Measurements from ENCODE around the gene DOCK1.
A peak's percentile ranks its signal among the peaks of the same experiment; 100 is the strongest.

DOCK1 gene

DNA sequence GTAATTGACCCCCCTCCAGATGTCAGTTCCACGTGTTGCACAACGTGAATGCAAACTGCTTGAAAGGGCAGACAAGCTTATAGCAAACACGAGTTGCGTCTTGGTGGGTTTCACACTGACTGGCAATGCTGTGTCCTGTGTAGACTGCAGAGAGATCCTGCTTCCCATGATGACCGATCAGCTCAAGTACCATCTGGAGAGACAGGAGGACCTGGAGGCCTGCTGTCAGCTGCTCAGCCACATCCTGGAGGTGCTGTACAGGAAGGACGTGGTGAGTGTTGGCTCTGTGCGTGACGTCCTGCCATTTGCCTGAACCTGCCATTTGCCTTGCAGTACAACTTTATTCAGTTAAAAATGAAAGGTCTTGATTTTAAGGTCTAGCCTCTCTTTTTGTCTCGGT lies 220.1 kb downstream of the DOCK1 start:
- Histone ChIP-seq H2BK15ac (ENCODE audit: low read depth, poor library complexity, severe bottlenecking) (no peak overlapping the region), H3K4me2 (ENCODE audit: low read length, poor library complexity, severe bottlenecking) (no peak overlapping the region), H3K4me3 (ENCODE audit: insufficient read depth in 1 of 2, low read depth in 1 of 2, low read length in 2 of 2) (no peak overlapping the region), H4K91ac (ENCODE audit: low read length) (peak overlapping the region; percentile 40), H3K14ac (ENCODE audit: low read length in 2 of 2) (no peak overlapping the region), H3K27me3 (ENCODE audit: control insufficient read depth in 1 of 2, insufficient read depth in 1 of 2, low read length in 2 of 2) (no peaks in the 10 kb centered on the region), H3K9ac (ENCODE audit: low read length) (no peak overlapping the region), H2AK5ac (ENCODE audit: low read length, severe bottlenecking) (no peak overlapping the region), H3K9me3 (ENCODE audit: control insufficient read depth, low read length) (no peaks in the 10 kb centered on the region), H4K8ac (ENCODE audit: low read length) (no peak overlapping the region), H3K18ac (ENCODE audit: low read depth in 1 of 2, low read length in 2 of 2) (no peak overlapping the region), H3K4me1 (ENCODE audit: control insufficient read depth, insufficient read depth, low read depth, low read length) (peaks cover 2% of the 10 kb centered on the region), H2BK12ac (ENCODE audit: low read length in 2 of 2) (no peak overlapping the region), H3K23ac (ENCODE audit: low read length in 2 of 2) (no peak overlapping the region), H2AFZ (ENCODE audit: low read depth, low read length) (no peak overlapping the region), H3K4ac (ENCODE audit: low read depth in 1 of 2, low read length in 2 of 2) (no peak overlapping the region), H2BK120ac (ENCODE audit: low read depth, low read length) (no peak overlapping the region), H3K36me3 (ENCODE audit: control insufficient read depth in 1 of 2, insufficient read depth in 2 of 2, low read depth in 1 of 2, low read length in 2 of 2) (peaks cover 30 to 78% of the 10 kb centered on the region in 2 experiments), H2BK5ac (ENCODE audit: low read depth, low read length, poor library complexity, severe bottlenecking) (no peak overlapping the region), H3K27ac (ENCODE audit: low read length, poor library complexity, severe bottlenecking) (no peak overlapping the region), H3K79me1 (replicated peaks; ENCODE audit: low read length, poor library complexity, severe bottlenecking) (peaks cover 34% of the 10 kb centered on the region)
- WGBS: 96% methylated on average over 8 of the region's 9 CpGs
- DNase-seq: no peak

DNA sequence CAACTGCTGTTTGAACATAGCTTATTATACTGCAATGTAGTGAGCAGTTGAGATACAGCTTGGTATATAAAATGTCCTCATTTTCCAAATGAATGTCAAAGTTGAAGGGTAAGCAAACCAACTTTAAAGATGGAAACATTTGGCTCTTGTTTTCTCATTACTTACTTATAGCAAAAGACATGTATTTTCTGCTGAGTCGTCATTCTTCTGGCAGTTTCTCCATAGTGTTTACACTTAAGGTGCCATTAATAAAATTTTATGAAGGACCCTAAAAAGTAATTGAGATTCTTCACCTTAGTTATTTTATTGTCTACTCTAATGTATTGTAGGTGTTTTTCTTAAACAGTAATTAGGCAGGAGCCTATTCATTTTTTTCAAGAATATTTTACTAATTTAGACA lies 222.6 kb downstream of the DOCK1 start:
- Histone ChIP-seq H3K9me3 (ENCODE audit: control insufficient read depth, low read length) (no peaks in the 10 kb centered on the region), H2BK15ac (ENCODE audit: low read depth, poor library complexity, severe bottlenecking) (no peak overlapping the region), H2AK5ac (ENCODE audit: low read length, severe bottlenecking) (no peak overlapping the region), H2BK5ac (ENCODE audit: low read depth, low read length, poor library complexity, severe bottlenecking) (no peak overlapping the region), H3K4me1 (ENCODE audit: control insufficient read depth, insufficient read depth, low read depth, low read length) (peaks cover 2% of the 10 kb centered on the region), H2BK120ac (ENCODE audit: low read depth, low read length) (no peak overlapping the region), H4K8ac (ENCODE audit: low read length) (no peak overlapping the region), H2AFZ (ENCODE audit: low read depth, low read length) (no peak overlapping the region), H3K36me3 (ENCODE audit: control insufficient read depth in 1 of 2, insufficient read depth in 2 of 2, low read depth in 1 of 2, low read length in 2 of 2) (peaks cover 28 to 78% of the 10 kb centered on the region in 2 experiments), H3K27me3 (ENCODE audit: control insufficient read depth in 1 of 2, insufficient read depth in 1 of 2, low read length in 2 of 2) (no peaks in the 10 kb centered on the region), H3K9ac (ENCODE audit: low read length) (no peak overlapping the region), H3K4ac (ENCODE audit: low read depth in 1 of 2, low read length in 2 of 2) (no peak overlapping the region), H3K79me1 (replicated peaks; ENCODE audit: low read length, poor library complexity, severe bottlenecking) (peaks cover 24% of the 10 kb centered on the region), H3K4me2 (ENCODE audit: low read length, poor library complexity, severe bottlenecking) (no peak overlapping the region), H3K23ac (ENCODE audit: low read length in 2 of 2) (no peak overlapping the region), H3K4me3 (ENCODE audit: insufficient read depth in 1 of 2, low read depth in 1 of 2, low read length in 2 of 2) (no peak overlapping the region), H3K18ac (ENCODE audit: low read depth in 1 of 2, low read length in 2 of 2) (no peak overlapping the region), H3K27ac (ENCODE audit: low read length, poor library complexity, severe bottlenecking) (no peak overlapping the region), H4K91ac (ENCODE audit: low read length) (no peak overlapping the region), H3K14ac (ENCODE audit: low read length in 2 of 2) (no peak overlapping the region), H2BK12ac (ENCODE audit: low read length in 2 of 2) (no peak overlapping the region)
- DNase-seq: no peak
- no CpG with 5 or more reads among the region's 1 CpG for WGBS

DNA sequence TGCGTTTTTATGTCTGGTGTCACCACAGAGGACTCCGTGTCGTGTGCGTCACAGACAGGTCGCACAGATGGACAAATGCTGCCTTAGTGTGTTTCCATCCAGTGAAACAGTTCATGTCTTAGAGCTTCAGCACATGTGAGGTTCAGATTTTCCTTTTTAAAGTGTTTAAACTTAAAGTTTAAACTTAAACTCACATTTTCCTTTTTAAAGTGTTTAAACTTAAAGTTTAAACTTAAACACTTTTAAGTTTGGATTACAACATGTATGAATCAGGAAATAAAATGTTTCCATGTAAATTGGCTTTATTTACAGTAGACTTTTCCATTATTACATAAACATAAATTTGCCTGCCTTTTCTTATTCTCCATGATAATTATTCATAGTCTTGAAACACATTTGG lies 223.9 kb downstream of the DOCK1 start:
- H2BK15ac ChIP-seq (ENCODE audit: low read depth, poor library complexity, severe bottlenecking): no peak overlapping the region
- H3K4me3 ChIP-seq (ENCODE audit: insufficient read depth in 1 of 2, low read depth in 1 of 2, low read length in 2 of 2): no peak overlapping the region
- DNase-seq: no peak
- no peak overlapping the region for H4K91ac ChIP-seq (ENCODE audit: low read length)
- no peaks in the 10 kb centered on the region for H3K27me3 ChIP-seq (ENCODE audit: control insufficient read depth in 1 of 2, insufficient read depth in 1 of 2, low read length in 2 of 2)
- H2BK5ac ChIP-seq (ENCODE audit: low read depth, low read length, poor library complexity, severe bottlenecking): no peak overlapping the region
- H3K18ac ChIP-seq (ENCODE audit: low read depth in 1 of 2, low read length in 2 of 2): no peak overlapping the region
- H3K79me1 ChIP-seq (replicated peaks; ENCODE audit: low read length, poor library complexity, severe bottlenecking): peaks cover 14% of the 10 kb centered on the region
- no peak overlapping the region for H3K27ac ChIP-seq (ENCODE audit: low read length, poor library complexity, severe bottlenecking)
- H2BK12ac ChIP-seq (ENCODE audit: low read length in 2 of 2): no peak overlapping the region
- H3K4me2 ChIP-seq (ENCODE audit: low read length, poor library complexity, severe bottlenecking): no peak overlapping the region
- no peak overlapping the region for H2AK5ac ChIP-seq (ENCODE audit: low read length, severe bottlenecking)
- H3K9me3 ChIP-seq (ENCODE audit: control insufficient read depth, low read length): no peaks in the 10 kb centered on the region
- H3K4me1 ChIP-seq (ENCODE audit: control insufficient read depth, insufficient read depth, low read depth, low read length): peaks cover 2% of the 10 kb centered on the region
- H3K4ac ChIP-seq (ENCODE audit: low read depth in 1 of 2, low read length in 2 of 2): no peak overlapping the region
- 100% methylated on average over 5 of the region's 5 CpGs for WGBS
- no peak overlapping the region for H4K8ac ChIP-seq (ENCODE audit: low read length)
- H2BK120ac ChIP-seq (ENCODE audit: low read depth, low read length): no peak overlapping the region
- no peak overlapping the region for H3K14ac ChIP-seq (ENCODE audit: low read length in 2 of 2)
- no peak overlapping the region for H3K23ac ChIP-seq (ENCODE audit: low read length in 2 of 2)
- peaks cover 27 to 85% of the 10 kb centered on the region in 2 experiments for H3K36me3 ChIP-seq (ENCODE audit: control insufficient read depth in 1 of 2, insufficient read depth in 2 of 2, low read depth in 1 of 2, low read length in 2 of 2)
- H2AFZ ChIP-seq (ENCODE audit: low read depth, low read length): no peak overlapping the region
- H3K9ac ChIP-seq (ENCODE audit: low read length): no peak overlapping the region

DNA sequence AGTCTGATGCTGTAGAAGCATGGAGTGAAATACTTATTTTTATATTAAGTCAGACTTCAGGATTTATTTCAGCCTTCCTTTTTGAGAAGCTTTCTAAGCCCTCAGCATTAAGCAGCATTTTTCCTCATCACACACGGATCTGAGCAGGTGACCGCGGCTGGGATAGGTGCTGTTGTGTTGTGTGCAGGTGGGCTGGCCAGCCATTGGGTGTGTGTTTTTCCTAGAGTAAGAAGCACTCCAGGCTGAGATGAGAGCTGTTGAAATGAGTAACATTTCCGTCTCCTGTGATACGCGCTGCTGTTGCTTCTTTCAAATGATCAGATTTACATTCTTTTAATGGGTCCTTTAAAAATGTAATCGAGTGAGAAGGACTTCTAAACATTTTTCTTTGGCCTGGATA lies 227.2 kb downstream of the DOCK1 start:
- Histone ChIP-seq H3K4ac (ENCODE audit: low read depth in 1 of 2, low read length in 2 of 2) (no peak overlapping the region), H2BK120ac (ENCODE audit: low read depth, low read length) (no peak overlapping the region), H3K4me2 (ENCODE audit: low read length, poor library complexity, severe bottlenecking) (no peak overlapping the region), H3K27me3 (ENCODE audit: control insufficient read depth in 1 of 2, insufficient read depth in 1 of 2, low read length in 2 of 2) (no peaks in the 10 kb centered on the region), H3K9me3 (ENCODE audit: control insufficient read depth, low read length) (no peaks in the 10 kb centered on the region), H2BK15ac (ENCODE audit: low read depth, poor library complexity, severe bottlenecking) (no peak overlapping the region), H3K9ac (ENCODE audit: low read length) (no peak overlapping the region), H4K8ac (ENCODE audit: low read length) (no peak overlapping the region), H2BK5ac (ENCODE audit: low read depth, low read length, poor library complexity, severe bottlenecking) (no peak overlapping the region), H2AK5ac (ENCODE audit: low read length, severe bottlenecking) (no peak overlapping the region), H3K14ac (ENCODE audit: low read length in 2 of 2) (no peak overlapping the region), H2BK12ac (ENCODE audit: low read length in 2 of 2) (no peak overlapping the region), H2AFZ (ENCODE audit: low read depth, low read length) (no peak overlapping the region), H3K79me1 (replicated peaks; ENCODE audit: low read length, poor library complexity, severe bottlenecking) (peaks cover 15% of the 10 kb centered on the region), H3K23ac (ENCODE audit: low read length in 2 of 2) (no peak overlapping the region), H3K27ac (ENCODE audit: low read length, poor library complexity, severe bottlenecking) (no peak overlapping the region), H4K91ac (ENCODE audit: low read length) (no peak overlapping the region), H3K4me1 (ENCODE audit: control insufficient read depth, insufficient read depth, low read depth, low read length) (no peaks in the 10 kb centered on the region), H3K4me3 (ENCODE audit: insufficient read depth in 1 of 2, low read depth in 1 of 2, low read length in 2 of 2) (no peak overlapping the region), H3K18ac (ENCODE audit: low read depth in 1 of 2, low read length in 2 of 2) (no peak overlapping the region), H3K36me3 (ENCODE audit: control insufficient read depth in 1 of 2, insufficient read depth in 2 of 2, low read depth in 1 of 2, low read length in 2 of 2) (peaks cover 22 to 78% of the 10 kb centered on the region in 2 experiments)
- DNase-seq: no peak
- 97% methylated on average over 7 of the region's 7 CpGs for WGBS
